ENCODE data around the gene IER3IP1.
"Not testable (repeated sequence)": the region's sequence is repeated elsewhere in the genome, so short reads cannot be mapped to it uniquely, and the experiment has no call there.

IER3IP1 gene

GRCh38 chr18:47175898-47176575, at the start of gene IER3IP1:
Gene IER3IP1, minus strand, starts transcription at chr18:47176364. Its CDS starts 87 bp downstream, at chr18:47176277.
- DNase-seq (ENCODE audit: low read depth in 2 of 2) = peak; percentile 68 to 74

GRCh38 chr18:47215554-47216138, 39.5 kb upstream of the IER3IP1 start:
- no peak for DNase-seq (ENCODE audit: low read depth in 2 of 2)

GRCh38 chr18:47209171-47209570, 33.0 kb upstream of the IER3IP1 start:
- DNase-seq (ENCODE audit: low read depth in 2 of 2) = no peak

GRCh38 chr18:47206945-47207637, 30.9 kb upstream of the IER3IP1 start:
- no peak for DNase-seq (ENCODE audit: low read depth in 2 of 2)

GRCh38 chr18:47204908-47205522, 28.9 kb upstream of the IER3IP1 start:
- peak in 1 of 2 donors; percentile 6 for DNase-seq (ENCODE audit: low read depth in 2 of 2)

- DNase-seq (ENCODE audit: low read depth in 2 of 2) = no peak
Measured at GRCh38 chr18:47203626-47204464, 27.7 kb upstream of the IER3IP1 start.

- not testable (repeated sequence) for DNase-seq (ENCODE audit: low read depth in 2 of 2)
Measured at GRCh38 chr18:47195961-47196360, 19.8 kb upstream of the IER3IP1 start.

GRCh38 chr18:47191961-47192360, 15.8 kb upstream of the IER3IP1 start:
- DNase-seq (ENCODE audit: low read depth in 2 of 2) = no peak

- DNase-seq (ENCODE audit: low read depth in 2 of 2) = no peak
Measured at GRCh38 chr18:47187721-47188120, 11.6 kb upstream of the IER3IP1 start.

GRCh38 chr18:47184419-47185050, 8.4 kb upstream of the IER3IP1 start:
- DNase-seq (ENCODE audit: low read depth in 2 of 2) = no peak

GRCh38 chr18:47182156-47182555, 6.0 kb upstream of the IER3IP1 start:
- not testable (repeated sequence) for DNase-seq (ENCODE audit: low read depth in 2 of 2)

GRCh38 chr18:47180765-47181164, 4.6 kb upstream of the IER3IP1 start:
- no peak for DNase-seq (ENCODE audit: low read depth in 2 of 2)

GRCh38 chr18:47179520-47179919, 3.4 kb upstream of the IER3IP1 start:
- no peak for DNase-seq (ENCODE audit: low read depth in 2 of 2)

GRCh38 chr18:47175283-47175897, 774 bp downstream of the IER3IP1 start:
- no peak for DNase-seq (ENCODE audit: low read depth in 2 of 2)

- no peak for DNase-seq (ENCODE audit: low read depth in 2 of 2)
Measured at GRCh38 chr18:47174545-47175116, 1.5 kb downstream of the IER3IP1 start.

- DNase-seq (ENCODE audit: low read depth in 2 of 2) = no peak
Measured at GRCh38 chr18:47172476-47172875, 3.7 kb downstream of the IER3IP1 start.

- no peak for DNase-seq (ENCODE audit: low read depth in 2 of 2)
Measured at GRCh38 chr18:47168913-47169312, 7.3 kb downstream of the IER3IP1 start.

- no peak for DNase-seq (ENCODE audit: low read depth in 2 of 2)
Measured at GRCh38 chr18:47168509-47168908, 7.7 kb downstream of the IER3IP1 start.

GRCh38 chr18:47166294-47166693, 9.9 kb downstream of the IER3IP1 start:
- no peak for DNase-seq (ENCODE audit: low read depth in 2 of 2)

- DNase-seq (ENCODE audit: low read depth in 2 of 2) = no peak
Measured at GRCh38 chr18:47163241-47163640, 12.9 kb downstream of the IER3IP1 start.

All from stimulated activated CD8-positive, alpha-beta memory T cell treated with anti-CD3 and anti-CD28 coated beads, Interleukin-7, amount 100 ng/mL, for 1 hour (primary cell).